HepG2 (cell line): ENCODE measurements around the gene FRMD8.

Experiments used
- ARID2 ChIP-seq: sonication (generic); formaldehyde crosslinking; IDR thresholded peaks from 2 replicates; pipeline ENCODE4 v1.8.1; 2022; ENCODE audit warnings: mild to moderate bottlenecking, missing genetic modification reagents, borderline replicate concordance
- ATF1 ChIP-seq: IDR thresholded peaks from 2 replicates; pipeline ENCODE4 v1.6.1; 2016; ENCODE audit warnings: mild to moderate bottlenecking, control low read depth
- HDAC2 ChIP-seq: sonication (generic); formaldehyde crosslinking; IDR thresholded peaks from 2 replicates; pipeline ENCODE4 v1.4.0; 2020; ENCODE audit warnings: missing genetic modification reagents
- NR1H2 ChIP-seq: sonication (generic); formaldehyde crosslinking; IDR thresholded peaks from 2 replicates; pipeline ENCODE4 v1.8.1; 2022; ENCODE audit warnings: low read depth, missing genetic modification reagents, borderline replicate concordance

DNA sequence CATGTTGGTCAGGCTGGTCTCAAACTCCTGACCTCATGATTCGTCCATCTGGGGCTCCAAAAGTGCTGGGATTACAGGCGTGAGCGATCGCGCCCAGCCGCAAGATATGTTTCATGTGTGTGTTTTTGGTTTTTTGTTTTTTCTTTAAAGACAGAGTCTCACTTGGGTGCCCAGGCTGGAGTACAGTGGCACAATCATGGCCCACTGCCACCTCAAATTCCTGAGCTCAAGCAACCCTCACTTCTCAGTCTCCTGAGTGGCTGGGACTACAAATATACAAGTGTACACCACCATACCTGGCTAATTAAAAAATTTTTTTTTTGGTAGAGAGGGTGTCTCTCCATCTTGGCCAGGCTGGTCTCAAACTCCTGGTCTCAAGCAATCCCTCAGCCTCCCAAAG lies 23.5 kb upstream of the FRMD8 start:
- TF ChIP-seq ATF1, result no peak
- no peak for TF ChIP-seq ARID2 (CRISPR knock-in tag)
- no peak for TF ChIP-seq HDAC2 (CRISPR knock-in tag)
- TF ChIP-seq NR1H2 (CRISPR knock-in tag), result no peak
